Measurements from ENCODE around the gene RPL13.

The RPL13 gene

DNA sequence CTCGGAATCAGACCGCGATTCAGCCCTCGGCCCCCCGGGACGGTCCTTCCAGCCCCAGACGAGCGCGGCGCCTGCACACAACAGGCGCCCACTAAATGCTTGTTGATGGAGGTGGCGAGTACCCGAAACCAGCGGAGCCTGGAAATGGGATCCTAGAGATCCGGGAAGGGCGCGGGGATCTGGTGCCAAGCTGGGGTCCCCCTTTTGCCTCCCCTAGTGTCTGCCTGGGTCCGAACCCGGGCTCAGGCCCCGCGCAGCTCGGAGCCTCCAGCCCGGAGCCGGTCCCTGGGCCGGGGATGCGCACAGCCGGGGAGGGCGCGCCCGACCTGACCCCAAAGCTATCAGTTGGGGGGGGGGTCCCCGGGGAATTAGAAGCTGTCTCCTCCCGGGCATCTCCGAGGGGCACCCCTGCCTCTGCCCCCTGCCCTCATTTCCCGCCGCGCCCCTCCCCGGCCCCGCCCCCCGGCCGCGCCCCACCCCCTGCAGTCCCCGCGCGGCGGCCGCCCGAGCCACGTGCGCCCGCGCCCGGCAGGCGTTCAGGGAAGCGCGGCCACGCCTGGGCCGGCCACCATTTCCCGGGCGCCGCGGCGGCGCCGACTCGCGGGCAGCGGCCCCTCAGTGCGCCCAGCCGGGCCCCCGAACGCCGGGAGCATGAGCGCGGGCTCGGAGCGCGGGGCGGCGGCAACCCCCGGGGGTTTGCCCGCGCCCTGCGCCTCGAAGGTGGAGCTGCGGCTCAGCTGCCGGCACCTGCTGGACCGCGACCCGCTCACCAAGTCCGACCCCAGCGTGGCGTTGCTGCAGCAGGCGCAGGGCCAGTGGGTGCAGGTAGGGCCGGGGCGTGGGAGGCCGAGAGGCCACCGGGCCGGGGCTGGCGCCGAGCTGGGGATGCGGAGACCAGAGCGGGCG lies 15.0 kb downstream of the RPL13 start, which contains the start of gene CPNE7:
Gene CPNE7 (plus strand): TSS at position 512 of the 906 bp plus-strand sequence. CDS start 140 bp downstream, at position 652.
- peak within 1 kb of the TSS; percentile 59 for H3K4me2 ChIP-seq (ENCODE audit: low read depth, low read length)
- H3K4me1 ChIP-seq (ENCODE audit: low read length) = no peaks in the 10 kb centered on the region
- H3K79me2 ChIP-seq (ENCODE audit: low read length) = no peaks in the 10 kb centered on the region
- no peaks in the 10 kb centered on the region for H3K36me3 ChIP-seq (replicated peaks; ENCODE audit: insufficient read depth, low read length)
- no peaks in the 10 kb centered on the region for H3K9me3 ChIP-seq (replicated peaks; ENCODE audit: insufficient read depth, low read length)
- TF ChIP-seq EZH2 (optimal IDR thresholded peaks at IDR 0.05; ENCODE audit: low read depth, low read length) = no peak
- TF ChIP-seq EZH2phosphoT487 (IDR thresholded peaks at IDR 0.05; ENCODE audit: low read length) = no peak
- TF ChIP-seq, protein P1, sequence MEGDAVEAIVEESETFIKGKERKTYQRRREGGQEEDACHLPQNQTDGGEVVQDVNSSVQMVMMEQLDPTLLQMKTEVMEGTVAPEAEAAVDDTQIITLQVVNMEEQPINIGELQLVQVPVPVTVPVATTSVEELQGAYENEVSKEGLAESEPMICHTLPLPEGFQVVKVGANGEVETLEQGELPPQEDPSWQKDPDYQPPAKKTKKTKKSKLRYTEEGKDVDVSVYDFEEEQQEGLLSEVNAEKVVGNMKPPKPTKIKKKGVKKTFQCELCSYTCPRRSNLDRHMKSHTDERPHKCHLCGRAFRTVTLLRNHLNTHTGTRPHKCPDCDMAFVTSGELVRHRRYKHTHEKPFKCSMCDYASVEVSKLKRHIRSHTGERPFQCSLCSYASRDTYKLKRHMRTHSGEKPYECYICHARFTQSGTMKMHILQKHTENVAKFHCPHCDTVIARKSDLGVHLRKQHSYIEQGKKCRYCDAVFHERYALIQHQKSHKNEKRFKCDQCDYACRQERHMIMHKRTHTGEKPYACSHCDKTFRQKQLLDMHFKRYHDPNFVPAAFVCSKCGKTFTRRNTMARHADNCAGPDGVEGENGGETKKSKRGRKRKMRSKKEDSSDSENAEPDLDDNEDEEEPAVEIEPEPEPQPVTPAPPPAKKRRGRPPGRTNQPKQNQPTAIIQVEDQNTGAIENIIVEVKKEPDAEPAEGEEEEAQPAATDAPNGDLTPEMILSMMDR (IDR thresholded peaks at IDR 0.05; ENCODE audit: low read length) = no peak
- peak within 1 kb of the TSS; percentile 33; the same call in 1 of the 2 replicates for H3K4me3 ChIP-seq (ENCODE audit: low read length)
- DNase-seq = no peak
- H3K9me2 ChIP-seq (replicated peaks; ENCODE audit: insufficient read depth, low read length) = no peaks in the 10 kb centered on the region
- 0 out of 2 replicates have a peak, but pooled peaks cover 7% of the 10 kb centered on the region for H3K27me3 ChIP-seq (replicated peaks; ENCODE audit: insufficient read depth, low read length)
- no peak within 1 kb of the TSS for H3K9ac ChIP-seq (ENCODE audit: low read length)
- no peaks in the 10 kb centered on the region for H3F3A ChIP-seq (ENCODE audit: insufficient read depth, low read length)
- H4K20me1 ChIP-seq (ENCODE audit: insufficient read depth, low read length) = no peaks in the 10 kb centered on the region
- no peak within 1 kb of the TSS for H3K27ac ChIP-seq (ENCODE audit: low read length)
- H2AFZ ChIP-seq (ENCODE audit: low read length) = no peak within 1 kb of the TSS

DNA sequence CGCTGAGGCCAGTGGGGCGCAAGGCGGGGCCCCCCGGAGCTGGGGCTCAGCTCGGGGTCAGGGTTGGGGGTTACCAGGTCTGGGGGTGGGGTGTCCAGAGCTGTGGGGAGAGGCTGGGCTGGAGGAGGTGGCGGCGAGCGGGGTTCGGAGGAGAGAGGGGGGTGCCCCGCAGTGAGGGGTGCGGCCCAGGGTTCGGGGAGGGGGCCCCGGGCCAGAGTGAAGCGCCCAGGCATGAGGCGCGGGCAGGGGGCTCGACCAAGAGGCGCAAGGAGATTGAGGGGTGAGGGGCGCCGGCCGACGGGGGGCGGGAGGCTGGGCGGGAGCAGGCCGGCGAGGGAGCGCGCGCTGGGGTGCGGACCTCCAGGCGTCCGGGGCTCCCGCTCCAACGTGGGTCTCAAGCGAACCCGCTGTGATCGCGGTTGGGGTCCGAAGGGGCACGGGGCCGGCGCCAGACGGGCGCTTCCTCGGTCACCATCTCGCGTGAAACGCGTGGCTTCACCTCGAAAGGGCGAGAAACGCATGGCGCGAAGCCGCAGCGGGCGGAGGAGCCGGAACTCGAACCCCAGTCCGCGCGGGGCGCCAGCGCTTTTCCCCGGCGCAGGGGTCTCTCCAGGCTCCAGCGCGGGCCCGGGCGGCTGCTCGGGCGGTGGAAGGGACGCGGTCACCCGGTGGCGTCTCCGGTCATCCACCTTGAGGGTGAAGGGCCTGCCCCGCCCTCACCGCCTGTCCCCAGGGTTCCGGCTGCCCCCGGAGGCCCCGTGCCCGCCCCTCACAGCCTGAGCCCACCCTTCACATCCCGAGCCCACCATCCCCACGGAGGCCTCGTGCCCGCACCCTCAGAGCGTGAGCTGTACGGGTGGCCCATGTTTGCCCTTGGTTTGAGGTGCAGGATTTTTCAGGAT lies 15.9 kb downstream of the RPL13 start:
- Histone ChIP-seq H3K9me3 (replicated peaks; ENCODE audit: insufficient read depth, low read length) (no peaks in the 10 kb centered on the region), H3F3A (ENCODE audit: insufficient read depth, low read length) (no peaks in the 10 kb centered on the region), H3K79me2 (ENCODE audit: low read length) (no peaks in the 10 kb centered on the region), H3K4me1 (ENCODE audit: low read length) (no peaks in the 10 kb centered on the region), H3K4me2 (ENCODE audit: low read depth, low read length) (no peak overlapping the region), H3K9me2 (replicated peaks; ENCODE audit: insufficient read depth, low read length) (no peaks in the 10 kb centered on the region), H3K27ac (ENCODE audit: low read length) (no peak overlapping the region), H2AFZ (ENCODE audit: low read length) (no peak overlapping the region), H3K4me3 (ENCODE audit: low read length) (no peak overlapping the region), H3K9ac (ENCODE audit: low read length) (no peak overlapping the region), H4K20me1 (ENCODE audit: insufficient read depth, low read length) (no peaks in the 10 kb centered on the region), H3K36me3 (replicated peaks; ENCODE audit: insufficient read depth, low read length) (no peaks in the 10 kb centered on the region), H3K27me3 (replicated peaks; ENCODE audit: insufficient read depth, low read length) (0 out of 2 replicates have a peak, but pooled peaks cover 7% of the 10 kb centered on the region)
- no peak for TF ChIP-seq EZH2phosphoT487 (IDR thresholded peaks at IDR 0.05; ENCODE audit: low read length)
- no peak for TF ChIP-seq EZH2 (optimal IDR thresholded peaks at IDR 0.05; ENCODE audit: low read depth, low read length)
- TF ChIP-seq, protein P1 (IDR thresholded peaks at IDR 0.05; ENCODE audit: low read length) = no peak
- no peak for DNase-seq

DNA sequence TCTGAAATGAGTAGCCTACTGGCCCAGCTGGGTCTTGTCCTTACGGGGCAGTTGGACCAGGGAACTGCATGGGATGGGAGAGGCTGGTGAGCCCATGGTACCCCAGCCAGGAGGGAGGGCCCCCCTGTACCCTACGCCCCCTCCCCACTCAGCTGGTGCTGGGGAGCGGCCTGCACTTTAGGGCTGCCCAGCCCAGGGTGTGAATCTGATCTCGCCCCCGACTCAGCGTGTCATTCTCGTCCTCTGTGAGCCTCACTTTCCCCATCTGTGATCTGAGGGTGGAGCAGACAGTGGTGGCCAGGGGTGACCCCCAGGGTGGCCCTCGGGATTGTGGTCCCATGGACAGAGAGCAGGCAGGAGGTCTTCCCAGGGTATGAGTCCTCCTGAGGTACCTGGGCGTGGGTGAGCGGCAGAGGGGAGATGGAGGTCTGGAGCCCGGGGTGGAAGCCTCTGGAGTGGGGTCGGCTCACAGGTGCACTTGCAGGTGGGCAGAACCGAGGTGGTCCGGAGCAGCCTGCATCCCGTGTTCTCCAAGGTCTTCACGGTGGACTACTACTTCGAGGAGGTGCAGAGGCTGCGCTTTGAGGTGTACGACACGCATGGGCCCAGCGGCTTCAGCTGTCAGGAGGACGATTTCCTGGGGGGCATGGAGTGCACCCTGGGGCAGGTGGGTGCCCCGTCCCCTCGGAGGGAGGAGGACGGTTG lies 16.7 kb downstream of the RPL13 start:
- no peak overlapping the region for H3K4me2 ChIP-seq (ENCODE audit: low read depth, low read length)
- 0 out of 2 replicates have a peak, but pooled peaks cover 7% of the 10 kb centered on the region for H3K27me3 ChIP-seq (replicated peaks; ENCODE audit: insufficient read depth, low read length)
- TF ChIP-seq EZH2 (optimal IDR thresholded peaks at IDR 0.05; ENCODE audit: low read depth, low read length) (no peak), EZH2phosphoT487 (IDR thresholded peaks at IDR 0.05; ENCODE audit: low read length) (no peak)
- TF ChIP-seq, protein P1 (IDR thresholded peaks at IDR 0.05; ENCODE audit: low read length) = no peak
- no peaks in the 10 kb centered on the region for H3K79me2 ChIP-seq (ENCODE audit: low read length)
- no peaks in the 10 kb centered on the region for H3K4me1 ChIP-seq (ENCODE audit: low read length)
- no peak overlapping the region for H3K4me3 ChIP-seq (ENCODE audit: low read length)
- H3K9ac ChIP-seq (ENCODE audit: low read length) = no peak overlapping the region
- H3K9me2 ChIP-seq (replicated peaks; ENCODE audit: insufficient read depth, low read length) = no peaks in the 10 kb centered on the region
- no peak overlapping the region for H3K27ac ChIP-seq (ENCODE audit: low read length)
- no peak overlapping the region for H2AFZ ChIP-seq (ENCODE audit: low read length)
- H3K36me3 ChIP-seq (replicated peaks; ENCODE audit: insufficient read depth, low read length) = no peaks in the 10 kb centered on the region
- DNase-seq = no peak
- no peaks in the 10 kb centered on the region for H4K20me1 ChIP-seq (ENCODE audit: insufficient read depth, low read length)
- H3K9me3 ChIP-seq (replicated peaks; ENCODE audit: insufficient read depth, low read length) = no peaks in the 10 kb centered on the region
- no peaks in the 10 kb centered on the region for H3F3A ChIP-seq (ENCODE audit: insufficient read depth, low read length)

All from MM.1S (cell line).